Lower leg skin (tissue), 3 donors: Measurements from ENCODE around the gene SNRPD3.
"Not testable (repeated sequence)": the region's sequence is repeated elsewhere in the genome, so short reads cannot be mapped to it uniquely, and the experiment has no call there.

Experiments
- CTCF ChIP-seq, 3 donors: fragments of 450-650 bp; IDR thresholded peaks; one replicate each; pipeline ENCODE4 v1.5.1; 2016; ENCODE audit warnings: antibody characterized with exemption in 3 of 3, mild to moderate bottlenecking in 3 of 3, moderate library complexity in 2 of 3
- POLR2A ChIP-seq, 2 donors: fragments of 450-650 bp; IDR thresholded peaks; one replicate each; pipeline ENCODE4 v1.6.1; 2016 to 2017; ENCODE audit warnings: antibody characterized with exemption in 2 of 2, mild to moderate bottlenecking in 1 of 2, moderate library complexity in 1 of 2

- not testable (repeated sequence) for TF ChIP-seq CTCF, POLR2A (IDR thresholded peaks at IDR 0.05)
Observed at GRCh38 chr22:24607429-24607983, 51.7 kb downstream of the SNRPD3 start.
